ENCODE measurements around the gene RPUSD3.

DNA sequence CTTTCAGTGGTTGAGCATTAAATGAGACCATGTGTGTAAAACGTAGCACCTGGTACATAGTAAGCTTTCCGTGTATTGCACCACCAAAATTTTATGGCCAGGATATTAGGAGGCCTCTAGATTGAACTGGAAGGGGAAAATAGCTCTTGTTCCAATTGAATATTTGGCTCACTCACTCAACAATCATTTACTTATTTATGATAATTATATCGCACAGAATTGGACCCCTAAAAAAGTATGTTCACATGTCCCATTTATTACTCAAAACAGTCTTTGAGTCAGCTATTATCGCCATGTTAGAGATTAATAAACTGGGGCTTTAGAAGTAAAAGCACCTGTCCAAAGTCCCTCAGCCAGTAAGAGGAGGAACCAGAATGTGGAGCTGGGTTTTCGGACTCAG is 38.8 kb downstream of the RPUSD3 start:
- TF ChIP-seq POLR2A (IDR thresholded peaks at IDR 0.05) (no peak), CTCF (IDR thresholded peaks at IDR 0.05) (no peak)

Data from thyroid gland (tissue), 4 donors.